HG02610 (cell line): Measurements from ENCODE around the gene MYLK.
A peak's percentile ranks its signal among the peaks of the same experiment; 100 is the strongest.
"Not testable (repeated sequence)": the region's sequence is repeated elsewhere in the genome, so short reads cannot be mapped to it uniquely, and the experiment has no call there.

Experiments used
- ATAC-seq: cut with Tn5 transposase; IDR thresholded peaks from one replicate; pipeline ENCODE4 v1.9.1; 2021; ENCODE audit warnings: mild to moderate bottlenecking, moderate library complexity; ENCODE audit not compliant: unreplicated experiment

The MYLK gene

DNA sequence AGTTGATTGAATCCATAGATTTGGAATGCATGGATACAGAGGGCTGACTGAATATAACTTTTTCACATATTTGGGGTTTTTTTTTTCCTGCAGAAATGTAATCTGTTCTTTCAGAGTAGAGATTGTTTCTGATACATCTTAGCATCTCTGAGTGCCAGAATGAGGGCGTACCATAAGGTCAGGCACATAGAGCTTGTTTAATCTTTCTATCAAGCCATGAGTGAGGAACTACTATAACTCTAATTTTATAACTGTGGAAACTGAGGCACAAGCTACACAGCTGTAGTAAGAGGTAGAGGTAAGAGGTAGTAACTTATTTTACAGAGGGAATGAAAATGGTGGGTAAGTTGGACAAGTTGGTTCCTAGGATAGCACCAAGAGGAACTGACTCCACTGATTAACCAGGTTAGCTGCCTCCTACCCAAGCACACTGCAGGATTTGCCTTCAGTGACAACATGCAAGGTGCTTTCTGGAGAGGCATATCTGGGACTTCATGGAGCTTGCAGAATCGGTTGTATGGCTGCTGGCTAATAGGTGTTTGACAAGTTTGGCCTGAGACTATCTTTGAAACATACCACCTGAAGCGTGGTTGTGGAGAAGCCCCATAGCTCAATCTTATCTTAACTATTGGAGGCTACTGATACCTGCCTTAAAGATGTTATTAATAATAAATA is 275.7 kb downstream of the MYLK start:
- ATAC-seq, result no peak

GRCh38 chr3:123606527-123606926 is 277.6 kb downstream of the MYLK start:
- no peak for ATAC-seq

DNA sequence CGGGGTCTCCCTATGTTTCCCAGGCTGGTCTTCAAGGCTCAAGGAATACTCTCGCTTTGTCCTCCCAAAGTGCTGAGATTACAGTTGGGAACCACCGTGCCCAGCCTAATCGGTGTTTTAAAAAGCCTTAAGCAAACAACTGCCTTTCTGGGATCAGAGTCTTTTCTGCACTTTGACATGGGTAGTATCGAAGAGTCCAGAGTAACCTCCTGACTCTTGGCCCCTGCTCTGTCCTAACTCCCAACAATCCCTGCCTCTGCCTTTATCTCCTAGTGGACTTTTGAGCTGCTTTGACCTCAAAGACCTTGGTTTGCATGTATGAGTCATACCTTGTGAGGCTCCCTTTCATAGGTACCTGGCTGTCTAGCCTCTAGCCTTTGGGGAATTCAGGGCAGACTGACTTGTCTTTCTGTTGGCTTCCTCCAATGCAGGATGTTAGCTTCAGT is 278.3 kb downstream of the MYLK start:
- peak; percentile 86 for ATAC-seq

- ATAC-seq, result not testable (repeated sequence)
Measured at GRCh38 chr3:123603153-123603552, 281.0 kb downstream of the MYLK start.

DNA sequence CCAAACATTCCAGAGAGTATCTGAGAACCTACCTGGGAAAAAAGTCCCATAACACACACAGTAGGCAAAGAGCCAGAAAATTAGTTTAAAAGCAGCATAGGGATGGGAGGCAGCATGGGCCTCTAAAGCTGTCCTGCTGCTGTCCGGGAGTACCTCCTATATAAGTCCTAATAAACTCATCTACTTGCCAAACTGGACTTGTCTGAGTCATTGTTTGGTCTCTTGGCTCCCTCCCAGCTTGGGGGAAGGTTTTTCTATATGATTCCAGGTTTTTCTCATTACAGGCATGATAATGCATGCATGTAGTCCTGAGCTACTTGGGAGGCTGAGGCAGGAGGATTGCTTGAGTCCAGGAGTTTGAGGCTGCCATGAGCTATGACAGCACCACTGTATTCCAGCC is 281.8 kb downstream of the MYLK start:
- no peak for ATAC-seq

- not testable (repeated sequence) for ATAC-seq
Measured at GRCh38 chr3:123600863-123601262, 283.3 kb downstream of the MYLK start.

DNA sequence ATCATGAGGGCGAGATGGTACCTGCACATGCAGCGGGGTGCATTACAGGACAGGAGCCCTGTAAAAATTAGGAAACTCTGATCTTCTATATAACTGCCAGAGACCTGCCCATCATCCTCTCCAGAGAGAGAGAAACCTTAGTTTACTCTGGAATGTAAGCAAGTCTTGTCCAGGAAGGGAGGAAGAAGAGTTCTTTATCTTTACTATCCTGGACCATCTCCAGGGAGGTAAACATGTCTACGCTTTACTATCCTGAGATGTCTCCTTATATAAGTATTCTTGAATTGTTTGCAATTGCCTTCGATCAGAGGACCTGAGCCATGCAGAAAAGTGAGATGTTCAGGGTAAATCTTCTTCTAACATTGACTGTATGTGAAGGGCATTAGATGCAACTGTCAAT is 286.6 kb downstream of the MYLK start:
- no peak for ATAC-seq

GRCh38 chr3:123595396-123596180 is 288.5 kb downstream of the MYLK start:
- no peak for ATAC-seq

DNA sequence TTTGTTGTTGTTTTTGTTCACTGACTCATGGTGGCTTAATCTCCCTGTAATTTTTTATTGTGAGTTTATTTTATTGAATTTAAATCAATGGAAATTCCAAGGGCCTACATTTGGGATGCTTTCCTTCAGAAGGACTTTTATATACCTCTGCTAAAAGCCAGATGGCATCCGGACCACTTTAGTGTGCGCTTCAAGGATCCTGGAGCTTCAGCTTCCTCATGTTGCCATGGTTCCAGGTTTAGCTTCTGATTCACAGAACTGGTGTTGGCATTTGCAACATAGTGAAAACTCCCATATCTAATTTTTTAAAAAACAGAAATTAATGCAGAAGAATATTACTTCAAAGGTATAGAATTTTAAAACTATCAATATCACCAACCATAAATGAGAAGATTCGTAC is 290.8 kb downstream of the MYLK start:
- no peak for ATAC-seq

DNA sequence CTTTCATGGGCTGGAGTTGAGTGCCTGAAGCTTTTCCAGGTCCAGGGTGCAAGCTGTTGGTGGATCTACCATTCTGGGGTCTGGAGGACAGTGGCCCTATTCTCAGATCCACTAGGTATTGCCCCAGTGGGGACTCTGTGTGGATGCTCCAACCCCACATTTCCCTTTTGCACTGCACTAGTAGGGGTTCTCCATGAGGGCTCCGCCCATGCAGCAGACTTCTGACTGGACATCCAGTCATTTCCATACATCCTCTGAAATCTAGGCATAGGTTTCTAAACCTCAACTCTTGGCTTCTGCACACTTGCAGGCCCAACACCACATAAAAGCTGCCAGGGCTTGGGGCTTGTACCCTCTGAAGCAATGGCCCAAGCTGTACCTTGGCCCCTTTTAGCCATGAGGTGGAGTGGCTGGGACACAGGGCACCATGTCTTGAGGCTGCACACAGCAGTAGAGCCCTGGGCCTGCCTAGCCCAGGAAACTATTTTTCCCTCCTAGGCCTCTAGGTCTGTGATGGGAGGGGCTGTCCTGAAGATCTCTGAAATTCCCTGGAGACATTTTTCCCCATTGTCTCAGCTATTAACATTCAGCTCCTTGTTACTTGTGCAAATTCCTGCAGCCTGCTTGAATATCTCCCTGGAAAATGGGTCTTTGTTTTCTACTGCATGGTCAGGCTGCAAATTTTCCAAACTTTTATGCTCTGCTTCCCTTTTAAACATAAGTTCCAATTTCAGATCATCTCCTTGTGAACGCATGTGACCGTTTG is 293.3 kb downstream of the MYLK start:
- ATAC-seq, result no peak

DNA sequence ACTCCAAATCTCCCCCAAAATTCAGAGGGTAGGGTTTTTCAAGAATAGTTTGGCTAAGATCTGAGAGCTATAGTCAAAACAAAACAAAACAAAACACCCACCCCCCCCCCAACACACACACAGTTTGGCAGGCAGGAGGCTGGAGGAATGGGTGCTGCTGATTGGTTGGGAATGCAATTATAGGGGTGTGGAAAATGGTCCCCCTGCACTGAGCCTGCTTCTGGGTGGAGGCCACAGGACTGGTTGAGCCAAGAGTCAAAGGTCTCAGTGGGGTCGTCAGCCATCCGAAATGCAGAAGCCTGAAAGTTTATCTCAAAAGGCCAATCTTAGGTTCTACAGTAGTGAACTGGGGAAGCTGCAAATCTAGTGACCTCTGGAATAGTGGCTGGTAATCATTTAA is 296.7 kb downstream of the MYLK start:
- ATAC-seq, result no peak

- no peak for ATAC-seq
Measured at GRCh38 chr3:123586968-123587367, 297.2 kb downstream of the MYLK start.

DNA sequence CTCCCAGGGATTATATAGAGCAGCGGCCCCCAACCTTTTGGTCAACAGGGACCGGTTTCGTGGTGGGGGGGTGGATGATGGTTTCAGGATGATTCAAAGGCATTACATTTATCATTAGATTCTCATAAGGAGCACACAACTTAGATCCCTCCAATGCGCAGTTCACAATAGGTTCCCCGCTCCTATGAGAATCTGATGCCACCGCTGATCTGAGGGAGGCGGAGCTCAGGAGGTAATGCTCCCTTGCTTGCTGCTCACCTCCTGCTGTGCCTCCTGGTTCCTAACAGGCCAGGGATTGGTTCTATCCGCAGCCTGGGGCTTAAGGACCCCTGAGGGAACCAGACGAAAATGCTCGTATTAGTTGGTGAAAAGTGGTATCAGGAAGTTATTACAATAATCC is 298.0 kb downstream of the MYLK start:
- no peak for ATAC-seq

DNA sequence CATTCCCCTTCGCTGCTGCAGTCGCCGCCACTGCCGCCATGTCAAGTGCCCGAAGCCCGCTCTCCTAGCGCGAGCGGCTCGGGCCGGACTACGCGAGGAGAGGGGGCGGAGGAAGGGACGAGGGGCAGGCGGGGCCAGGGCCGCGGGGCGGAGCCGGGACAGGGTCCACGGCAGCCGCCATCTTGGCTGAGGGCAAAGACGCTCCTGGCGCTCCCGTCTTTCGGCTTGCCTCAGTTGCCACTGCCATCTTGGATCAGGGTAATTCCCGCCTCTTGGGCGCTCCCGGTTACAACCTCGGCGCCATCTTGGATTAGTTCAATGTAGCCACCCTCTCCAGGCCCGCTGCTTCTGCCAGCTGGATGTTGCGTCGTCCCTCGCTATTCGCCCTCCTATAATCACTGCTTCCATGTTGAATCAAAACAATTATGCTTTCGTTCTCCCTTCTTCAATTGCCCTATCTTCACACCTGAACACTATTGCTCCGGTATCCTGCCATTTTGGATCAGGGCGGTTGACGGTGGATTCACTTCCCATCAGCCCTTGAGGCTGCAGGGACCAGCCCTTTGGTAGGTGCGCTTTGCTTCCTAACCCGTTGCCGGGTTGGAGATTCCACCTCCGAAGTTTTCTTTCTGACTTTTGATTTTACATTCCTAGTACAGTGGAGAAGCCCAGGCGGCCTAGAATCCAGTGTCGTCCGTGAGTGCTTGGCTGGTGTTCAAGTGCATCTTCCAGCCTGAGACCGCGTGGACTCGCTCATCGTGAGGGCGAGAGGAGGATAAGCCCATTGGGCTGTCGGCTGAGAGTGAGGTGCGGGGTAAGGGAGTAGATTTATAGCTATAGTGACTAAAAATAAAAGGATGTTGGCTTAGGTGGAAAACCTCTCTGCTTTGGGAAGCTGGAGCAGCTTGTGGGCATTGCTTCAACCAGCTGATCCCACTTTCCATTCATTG is 298.9 kb downstream of the MYLK start, which contains the start of gene HACD2:
TSS of gene HACD2 (minus strand) at position 66 of the 950 bp plus-strand sequence. CDS start at position 40, 26 bp downstream.
- ATAC-seq, result peak; percentile 91

- peak; percentile 27 for ATAC-seq
Measured at GRCh38 chr3:123584284-123584987, 299.7 kb downstream of the MYLK start.

- ATAC-seq, result no peak
Measured at GRCh38 chr3:123583561-123583960, 300.6 kb downstream of the MYLK start.

DNA sequence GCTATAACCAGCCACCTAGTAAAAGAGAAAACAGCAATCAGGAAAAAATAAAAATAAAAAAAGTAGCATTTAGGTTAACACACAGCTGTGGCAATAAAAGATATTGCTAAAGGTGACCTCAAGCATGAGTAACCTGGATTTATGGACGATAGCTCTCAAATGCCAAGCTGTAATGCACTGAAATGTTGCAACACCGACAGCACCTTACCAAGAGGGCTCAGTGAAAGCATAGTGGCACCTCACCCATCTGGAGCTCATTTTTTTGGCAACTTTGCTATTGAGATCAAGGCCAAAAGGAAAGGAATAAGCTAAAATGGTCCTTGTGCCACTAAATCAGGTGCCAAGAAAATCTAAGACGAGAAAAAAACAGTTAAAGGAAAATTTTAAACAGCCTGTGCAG is 301.8 kb downstream of the MYLK start:
- no peak for ATAC-seq

GRCh38 chr3:123576122-123576521 is 308.0 kb downstream of the MYLK start:
- peak; percentile 69 for ATAC-seq

DNA sequence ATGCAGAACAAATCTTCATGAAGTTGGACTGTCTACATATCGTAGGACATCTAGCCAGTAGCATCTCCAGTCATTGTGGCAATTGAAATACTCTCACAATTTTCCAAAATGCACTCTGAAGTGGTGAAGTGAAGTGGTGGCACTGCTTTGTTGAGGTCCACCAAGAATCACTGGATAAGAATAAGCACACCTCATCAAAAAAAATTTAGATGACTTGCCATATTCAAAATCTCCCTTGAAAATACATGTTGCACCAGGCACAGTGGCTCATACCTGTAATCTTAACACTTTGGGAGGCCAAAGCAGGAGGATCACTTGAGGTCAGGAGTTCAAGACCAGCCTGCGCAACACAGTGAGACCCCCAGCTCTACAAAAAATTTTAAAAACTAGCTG is 312.2 kb downstream of the MYLK start:
- ATAC-seq, result no peak
